Stimulated activated naive B cell treated with anti-CD40 and anti-IgM and Interleukin-4, amounts not matched to agents 10 μg/mL and 1 μg/mL and 100 μg/mL, for 72 hours (primary cell): ENCODE data around the gene SGPP2.
"Not testable (repeated sequence)": the region's sequence is repeated elsewhere in the genome, so short reads cannot be mapped to it uniquely, and the experiment has no call there.

Experiments used
- ATAC-seq, 2 donors: fragments of 150-1000 bp; cut with Tn5 transposase; replicated peaks; 2 replicates each; pipeline ENCODE4 v1.10.0; 2021; ENCODE audit warnings: moderate library complexity in 1 of 2
- DNase-seq: peaks from one replicate; pipeline ENCODE4 v3.0.0; 2021
- H3K27ac Mint-ChIP-seq: one replicate; pipeline ENCODE4 v1.8.0; 2022; ENCODE audit warnings: mild to moderate bottlenecking, mixed read lengths
- H3K27me3 Mint-ChIP-seq, 2 donors: one replicate each; pipeline ENCODE4 v1.8.0; 2022; ENCODE audit warnings: mixed read lengths in 2 of 2
- H3K36me3 Mint-ChIP-seq, 2 donors: one replicate each; pipeline ENCODE4 v1.8.0; 2022; ENCODE audit warnings: mixed read lengths in 2 of 2, mild to moderate bottlenecking in 1 of 2
- H3K4me1 Mint-ChIP-seq, 2 donors: one replicate each; pipeline ENCODE4 v1.8.0; 2022; ENCODE audit warnings: mixed read lengths in 2 of 2, mild to moderate bottlenecking in 1 of 2
- H3K4me3 Mint-ChIP-seq, 2 donors: one replicate each; pipeline ENCODE4 v1.8.0; 2022; ENCODE audit warnings: mild to moderate bottlenecking in 2 of 2, mixed read lengths in 2 of 2, moderate library complexity in 1 of 2
- H3K9me3 Mint-ChIP-seq, 2 donors: one replicate each; pipeline ENCODE4 v1.8.0; 2022; ENCODE audit warnings: mixed read lengths in 2 of 2, mild to moderate bottlenecking in 1 of 2

SGPP2 gene

GRCh38 chr2:222418739-222419138 lies 5.6 kb upstream of the SGPP2 start:
- no peak for ATAC-seq
- H3K27ac Mint-ChIP-seq: no peak overlapping the region
- peaks cover 9 to 10% of the 10 kb centered on the region in 2 donors for H3K4me1 Mint-ChIP-seq
- no peak for DNase-seq
- H3K27me3 Mint-ChIP-seq: peaks cover 10 to 26% of the 10 kb centered on the region in 2 donors
- peaks cover under 1 to 4% of the 10 kb centered on the region in 2 donors for H3K36me3 Mint-ChIP-seq
- no peak overlapping the region for H3K4me3 Mint-ChIP-seq
- H3K9me3 Mint-ChIP-seq: peaks cover 8 to 10% of the 10 kb centered on the region in 2 donors

DNA sequence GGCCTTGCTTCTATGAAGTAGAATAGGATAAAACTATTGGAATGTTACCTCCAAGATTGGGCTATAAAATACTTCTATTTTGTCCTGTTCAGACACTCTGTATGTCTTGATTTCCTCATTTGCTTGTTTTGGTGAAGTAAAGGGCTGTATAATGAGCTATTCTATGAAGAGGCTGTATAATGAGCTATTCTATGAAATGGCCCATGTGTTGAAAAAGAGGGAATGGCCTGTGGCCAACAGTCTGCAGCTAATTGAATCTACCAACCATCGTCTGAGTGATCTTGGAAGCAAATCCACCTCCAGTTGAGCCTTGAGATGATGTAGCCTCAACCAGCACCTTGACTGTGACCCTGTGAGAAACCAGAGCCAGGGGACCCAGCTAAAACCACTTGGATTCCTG lies 3.8 kb upstream of the SGPP2 start:
- Mint-ChIP-seq H3K4me1 (peaks cover 17 to 21% of the 10 kb centered on the region in 2 donors), H3K9me3 (peaks cover 8 to 10% of the 10 kb centered on the region in 2 donors), H3K36me3 (peaks cover 4 to 11% of the 10 kb centered on the region in 2 donors), H3K27ac (no peak overlapping the region), H3K4me3 (no peak overlapping the region), H3K27me3 (peaks cover 19 to 38% of the 10 kb centered on the region in 2 donors)
- no peak for DNase-seq
- no peak for ATAC-seq

GRCh38 chr2:222421626-222422025 lies 2.7 kb upstream of the SGPP2 start:
- Mint-ChIP-seq H3K4me1 (peaks cover 17 to 27% of the 10 kb centered on the region in 2 donors), H3K9me3 (no peaks in the 10 kb centered on the region), H3K4me3 (no peak overlapping the region), H3K27me3 (peaks cover 22 to 46% of the 10 kb centered on the region in 2 donors), H3K36me3 (peaks cover 4 to 11% of the 10 kb centered on the region in 2 donors), H3K27ac (no peak overlapping the region)
- DNase-seq (no peak), ATAC-seq (no peak)

GRCh38 chr2:222423186-222423585 lies 1.2 kb upstream of the SGPP2 start:
- Mint-ChIP-seq H3K27ac (peak overlapping the region; percentile 99), H3K27me3 (peaks cover 26 to 59% of the 10 kb centered on the region in 2 donors), H3K9me3 (no peaks in the 10 kb centered on the region)

DNA sequence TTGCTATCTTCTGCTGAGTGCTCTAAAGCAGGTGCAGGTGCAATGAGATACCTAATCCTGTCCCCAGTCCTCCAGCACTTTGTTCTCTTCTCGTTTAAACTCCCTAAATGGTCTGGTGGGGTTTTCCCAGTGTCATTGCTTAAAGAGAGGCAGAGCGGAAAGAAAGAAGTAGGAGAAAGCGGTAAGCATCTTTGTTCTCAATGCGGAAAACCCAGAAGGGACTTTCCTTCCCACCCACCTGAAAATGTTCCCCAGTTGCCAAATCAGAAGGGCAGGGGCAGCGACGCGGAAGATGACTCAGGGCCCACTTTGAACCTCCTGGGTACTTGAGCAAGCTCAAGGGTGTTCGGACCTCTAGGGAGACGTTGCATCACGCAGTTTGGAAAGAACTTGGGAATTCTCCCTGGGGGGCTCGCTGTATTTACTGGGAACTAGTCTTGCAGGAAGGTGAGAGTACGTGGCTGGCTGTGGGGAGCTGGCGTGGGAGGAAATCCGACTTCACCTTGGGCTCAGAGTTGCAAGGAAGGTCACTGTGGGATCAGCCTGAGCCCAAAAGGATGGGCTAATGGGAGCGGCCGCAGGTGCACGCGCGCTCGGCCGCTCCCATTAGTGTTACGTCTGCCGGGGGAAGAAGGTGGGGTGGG lies 589 bp upstream of the SGPP2 start:
- peaks cover 26 to 60% of the 10 kb centered on the region in 2 donors for H3K27me3 Mint-ChIP-seq
- H3K27ac Mint-ChIP-seq: peak overlapping the region; percentile 99
- H3K4me1 Mint-ChIP-seq: peaks cover 27 to 31% of the 10 kb centered on the region in 2 donors
- DNase-seq (peak; percentile 71), ATAC-seq (peak; percentile 78 to 80)
- no peaks in the 10 kb centered on the region for H3K9me3 Mint-ChIP-seq
- H3K4me3 Mint-ChIP-seq: peak overlapping the region; percentile 86 to 98
- peaks cover 4 to 13% of the 10 kb centered on the region in 2 donors for H3K36me3 Mint-ChIP-seq

More at GRCh38 chr2:222423186-222423585, 1.2 kb upstream of the SGPP2 start:
- DNase-seq: no peak
- no peak for ATAC-seq
- Mint-ChIP-seq H3K4me3 (peak overlapping the region; percentile 86 to 98), H3K4me1 (peaks cover 27 to 31% of the 10 kb centered on the region in 2 donors), H3K36me3 (peaks cover 4 to 13% of the 10 kb centered on the region in 2 donors)

DNA sequence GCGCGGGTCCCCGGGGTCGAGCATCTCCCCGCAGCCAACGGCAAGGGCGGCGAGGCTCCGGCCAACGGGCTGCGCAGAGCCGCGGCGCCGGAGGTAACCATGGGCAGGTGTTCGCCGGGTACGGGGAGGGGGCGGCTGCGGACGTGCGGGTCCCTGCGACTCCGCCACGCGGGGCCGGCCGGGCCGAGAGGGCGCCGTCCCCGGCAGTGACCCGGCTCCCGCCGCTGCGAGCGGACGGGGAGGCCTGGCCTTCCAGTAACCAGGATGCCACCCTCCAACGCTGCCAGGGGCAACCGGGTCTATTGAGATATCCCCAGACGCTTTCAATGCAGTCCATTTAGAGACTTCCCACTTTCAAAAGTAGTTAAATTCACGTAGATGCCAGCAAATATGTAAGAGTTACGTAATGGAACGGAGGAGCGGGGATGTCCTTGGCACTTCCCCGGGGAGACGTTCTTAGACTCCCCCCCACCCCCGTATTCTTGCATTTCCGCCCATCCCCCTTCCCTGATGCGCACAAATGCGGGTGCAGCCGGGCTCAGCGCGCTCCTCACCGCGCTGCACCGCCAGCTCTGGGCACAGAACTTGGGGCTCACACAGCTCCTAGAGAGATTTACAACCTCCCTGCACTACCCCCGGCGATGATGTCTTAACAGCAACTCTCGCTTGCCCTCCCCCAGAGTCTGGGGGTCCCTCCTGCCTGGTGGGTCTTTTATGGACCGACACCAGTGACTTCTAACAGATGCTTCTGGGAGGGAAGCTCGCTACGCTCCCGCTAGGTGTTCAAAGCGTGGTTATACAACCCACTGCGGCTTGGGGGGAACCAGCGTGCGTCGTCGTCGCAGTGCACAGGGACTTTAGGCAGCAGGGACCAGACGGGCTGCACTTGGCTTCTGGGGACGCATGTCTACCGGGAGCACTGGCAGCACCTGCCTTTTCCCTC lies 657 bp downstream of the SGPP2 start:
- peak overlapping the region; percentile 75 to 85 for H3K4me3 Mint-ChIP-seq
- H3K27me3 Mint-ChIP-seq: peaks cover 26 to 60% of the 10 kb centered on the region in 2 donors
- peak overlapping the region; percentile 94 for H3K27ac Mint-ChIP-seq
- no peaks in the 10 kb centered on the region for H3K9me3 Mint-ChIP-seq
- H3K36me3 Mint-ChIP-seq: peaks cover 4 to 13% of the 10 kb centered on the region in 2 donors
- H3K4me1 Mint-ChIP-seq: peaks cover 27 to 31% of the 10 kb centered on the region in 2 donors
- ATAC-seq (peak; percentile 10 to 30), DNase-seq (peak; percentile 11)

GRCh38 chr2:222427646-222428301 lies 3.4 kb downstream of the SGPP2 start:
- peaks cover 28 to 48% of the 10 kb centered on the region in 2 donors for H3K27me3 Mint-ChIP-seq
- peaks cover 4 to 13% of the 10 kb centered on the region in 2 donors for H3K36me3 Mint-ChIP-seq
- DNase-seq: no peak
- peaks cover 4% of the 10 kb centered on the region in 2 donors for H3K9me3 Mint-ChIP-seq
- ATAC-seq: peak in 1 of 2 donors; percentile 19
- no peak overlapping the region for H3K27ac Mint-ChIP-seq
- no peak overlapping the region for H3K4me3 Mint-ChIP-seq
- peaks cover 31% of the 10 kb centered on the region in 2 donors for H3K4me1 Mint-ChIP-seq

DNA sequence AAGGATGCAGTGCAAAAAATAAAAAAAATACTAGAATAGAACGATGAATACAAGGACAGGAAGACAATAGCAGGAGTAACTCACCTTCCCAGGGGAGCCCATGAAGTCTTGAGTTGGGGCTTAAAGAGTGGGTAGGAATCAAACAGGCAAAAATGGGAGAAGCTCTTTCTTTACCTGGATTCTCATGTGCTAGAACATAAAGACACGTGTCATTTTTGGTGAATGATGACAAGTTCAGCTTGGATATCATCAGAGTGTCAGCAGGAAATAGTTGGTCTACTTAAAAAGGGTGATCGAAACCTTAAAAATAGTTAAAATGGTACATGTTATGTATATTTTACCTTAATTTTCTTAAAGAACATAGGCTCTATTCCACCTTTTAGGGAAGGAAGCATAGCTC lies 5.7 kb downstream of the SGPP2 start:
- DNase-seq (no peak), ATAC-seq (no peak)
- Mint-ChIP-seq H3K9me3 (peaks cover 4 to 5% of the 10 kb centered on the region in 2 donors), H3K27ac (no peak overlapping the region), H3K36me3 (peaks cover 1 to 4% of the 10 kb centered on the region in 2 donors), H3K4me1 (peaks cover 21 to 23% of the 10 kb centered on the region in 2 donors), H3K27me3 (peaks cover 15 to 30% of the 10 kb centered on the region in 2 donors), H3K4me3 (no peak overlapping the region)

DNA sequence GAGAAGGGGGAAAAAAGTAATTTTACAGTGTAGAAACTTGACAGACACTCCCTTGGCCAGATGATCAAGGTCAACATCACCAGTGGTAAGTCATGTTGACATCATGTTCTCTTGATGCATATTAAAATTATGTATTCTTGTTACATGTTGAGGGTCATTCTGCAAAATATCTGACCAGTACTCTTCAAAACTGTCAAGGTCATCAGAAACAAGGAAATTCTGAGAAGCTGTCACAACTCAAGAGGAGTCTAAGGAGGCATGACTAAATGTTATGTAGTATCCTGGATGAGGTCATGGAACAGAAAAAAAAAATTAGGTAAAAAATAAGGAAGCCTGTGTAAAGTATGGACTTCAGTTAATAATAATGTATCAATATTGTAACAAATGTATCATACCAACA lies 6.3 kb downstream of the SGPP2 start:
- peaks cover 18% of the 10 kb centered on the region in 2 donors for H3K4me1 Mint-ChIP-seq

GRCh38 chr2:222431869-222432268 lies 7.5 kb downstream of the SGPP2 start:
- Mint-ChIP-seq H3K4me3 (no peak overlapping the region), H3K4me1 (peaks cover 10 to 15% of the 10 kb centered on the region in 2 donors), H3K27ac (no peak overlapping the region), H3K36me3 (peaks cover 0 to 2% of the 10 kb centered on the region in 2 donors), H3K27me3 (peaks cover 8 to 12% of the 10 kb centered on the region in 2 donors), H3K9me3 (peaks cover 4 to 6% of the 10 kb centered on the region in 2 donors)
- ATAC-seq (no peak), DNase-seq (no peak)

More for the DNA sequence above, 6.3 kb downstream of the SGPP2 start:
- H3K27me3 Mint-ChIP-seq: peaks cover 11 to 24% of the 10 kb centered on the region in 2 donors
- DNase-seq (no peak), ATAC-seq (no peak)
- H3K36me3 Mint-ChIP-seq: peaks cover 0 to 2% of the 10 kb centered on the region in 2 donors
- H3K27ac Mint-ChIP-seq: peak overlapping the region; percentile 66
- H3K4me3 Mint-ChIP-seq: no peak overlapping the region
- peaks cover 4 to 5% of the 10 kb centered on the region in 2 donors for H3K9me3 Mint-ChIP-seq

GRCh38 chr2:222433332-222434173 lies 9.2 kb downstream of the SGPP2 start:
- ATAC-seq (peak; percentile 39 to 55), DNase-seq (no peak)
- Mint-ChIP-seq H3K27me3 (peaks cover 0 to 7% of the 10 kb centered on the region in 2 donors), H3K4me3 (no peak overlapping the region), H3K9me3 (peaks cover 4 to 6% of the 10 kb centered on the region in 2 donors), H3K4me1 (peaks cover 9 to 10% of the 10 kb centered on the region in 2 donors), H3K27ac (no peak overlapping the region), H3K36me3 (no peaks in the 10 kb centered on the region)

- H3K4me3 Mint-ChIP-seq: no peak overlapping the region
- ATAC-seq: peak in 1 of 2 donors; percentile 23
- H3K27ac Mint-ChIP-seq: no peak overlapping the region
Observed at GRCh38 chr2:222434204-222434603, 9.9 kb downstream of the SGPP2 start.

DNA sequence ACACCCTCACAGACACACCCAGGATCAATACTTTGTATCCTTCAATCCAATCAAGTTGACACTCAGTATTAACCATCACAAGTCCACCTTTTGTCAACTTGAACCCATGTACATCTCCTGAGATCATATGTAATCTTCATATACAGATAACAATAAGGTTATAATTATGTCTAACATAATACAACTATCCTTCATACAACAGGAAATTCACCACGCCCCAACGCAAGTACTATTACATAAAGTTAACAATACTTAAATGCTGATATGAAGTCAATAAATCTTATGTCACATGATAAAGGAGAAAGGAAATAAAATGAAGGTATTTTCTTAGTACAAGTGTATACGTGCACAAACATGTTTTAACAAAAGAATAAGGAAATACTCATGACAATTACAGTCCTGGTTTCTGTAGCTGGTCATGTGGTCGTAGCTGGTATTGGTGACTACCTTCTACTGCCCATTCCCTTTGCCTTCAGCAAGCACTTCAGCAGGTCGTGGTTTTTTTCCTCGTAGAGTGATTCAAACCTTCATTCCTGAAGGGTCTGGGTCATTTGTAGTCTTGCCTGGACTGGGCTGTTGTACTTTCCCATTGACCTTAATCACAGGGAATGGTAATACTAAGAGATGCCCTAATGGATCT lies 11.2 kb downstream of the SGPP2 start:
- DNase-seq, H3K27ac Mint-ChIP-seq, ATAC-seq, H3K9me3 Mint-ChIP-seq, H3K36me3 Mint-ChIP-seq, H3K4me3 Mint-ChIP-seq, H3K27me3 Mint-ChIP-seq: not testable (repeated sequence)
- peaks cover 9 to 10% of the 10 kb centered on the region in 2 donors for H3K4me1 Mint-ChIP-seq

More at GRCh38 chr2:222434204-222434603, 9.9 kb downstream of the SGPP2 start:
- DNase-seq: no peak
- H3K27me3 Mint-ChIP-seq: peaks cover 0 to 7% of the 10 kb centered on the region in 2 donors
- H3K9me3 Mint-ChIP-seq: peaks cover 4 to 6% of the 10 kb centered on the region in 2 donors
- H3K4me1 Mint-ChIP-seq: peaks cover 9 to 10% of the 10 kb centered on the region in 2 donors
- H3K36me3 Mint-ChIP-seq: no peaks in the 10 kb centered on the region
